ENCODE data around the gene FMR1.

GRCh38 chrX:147899379-147900114, 12.2 kb upstream of the FMR1 start:
- no peak for TF ChIP-seq CTCF (IDR thresholded peaks at IDR 0.05)
- TF ChIP-seq POLR2AphosphoS5 (IDR thresholded peaks at IDR 0.05), result no peak

All from suprapubic skin (tissue), 3 donors.